ENCODE data around the gene XRN2.

The XRN2 gene

GRCh38 chr20:21371193-21371592, 68.1 kb downstream of the XRN2 start:
- H3K27ac ChIP-seq (ENCODE audit: low read depth, low read length): no peak overlapping the region
- no peaks in the 10 kb centered on the region for H3K9me3 ChIP-seq (ENCODE audit: control insufficient read depth, insufficient read depth, low read length)
- 0 out of 2 replicates have a peak, but pooled peaks cover 6% of the 10 kb centered on the region for H3K4me1 ChIP-seq (ENCODE audit: control insufficient read depth, insufficient read depth, low read length)
- no peak overlapping the region for H3K9ac ChIP-seq (ENCODE audit: low read depth, low read length)
- H3K36me3 ChIP-seq (ENCODE audit: control insufficient read depth, insufficient read depth, low read length): peaks cover 61% of the 10 kb centered on the region
- no peaks in the 10 kb centered on the region for H3K27me3 ChIP-seq (ENCODE audit: control insufficient read depth, insufficient read depth, low read length)
- H3K4me3 ChIP-seq (ENCODE audit: low read depth, low read length): no peak overlapping the region

GRCh38 chr20:21372016-21372415, 68.9 kb downstream of the XRN2 start:
- no peaks in the 10 kb centered on the region for H3K27me3 ChIP-seq (ENCODE audit: control insufficient read depth, insufficient read depth, low read length)
- no peak overlapping the region for H3K27ac ChIP-seq (ENCODE audit: low read depth, low read length)
- H3K36me3 ChIP-seq (ENCODE audit: control insufficient read depth, insufficient read depth, low read length): peaks cover 53% of the 10 kb centered on the region
- no peaks in the 10 kb centered on the region for H3K9me3 ChIP-seq (ENCODE audit: control insufficient read depth, insufficient read depth, low read length)
- no peak overlapping the region for H3K9ac ChIP-seq (ENCODE audit: low read depth, low read length)
- no peak overlapping the region for H3K4me3 ChIP-seq (ENCODE audit: low read depth, low read length)
- H3K4me1 ChIP-seq (ENCODE audit: control insufficient read depth, insufficient read depth, low read length): 0 out of 2 replicates have a peak, but pooled peaks cover 6% of the 10 kb centered on the region

- Histone ChIP-seq H3K9me3 (ENCODE audit: control insufficient read depth, insufficient read depth, low read length) (no peaks in the 10 kb centered on the region), H3K36me3 (ENCODE audit: control insufficient read depth, insufficient read depth, low read length) (peaks cover 42% of the 10 kb centered on the region), H3K4me1 (ENCODE audit: control insufficient read depth, insufficient read depth, low read length) (0 out of 2 replicates have a peak, but pooled peaks cover 6% of the 10 kb centered on the region), H3K4me3 (ENCODE audit: low read depth, low read length) (no peak overlapping the region), H3K27me3 (ENCODE audit: control insufficient read depth, insufficient read depth, low read length) (no peaks in the 10 kb centered on the region), H3K27ac (ENCODE audit: low read depth, low read length) (no peak overlapping the region), H3K9ac (ENCODE audit: low read depth, low read length) (no peak overlapping the region)
Measured at GRCh38 chr20:21373436-21373835, 70.3 kb downstream of the XRN2 start.

GRCh38 chr20:21376626-21377025, 73.5 kb downstream of the XRN2 start:
- Histone ChIP-seq H3K36me3 (ENCODE audit: control insufficient read depth, insufficient read depth, low read length) (peaks cover 32% of the 10 kb centered on the region), H3K27ac (ENCODE audit: low read depth, low read length) (no peak overlapping the region), H3K4me3 (ENCODE audit: low read depth, low read length) (no peak overlapping the region), H3K4me1 (ENCODE audit: control insufficient read depth, insufficient read depth, low read length) (0 out of 2 replicates have a peak, but pooled peaks cover 6% of the 10 kb centered on the region), H3K27me3 (ENCODE audit: control insufficient read depth, insufficient read depth, low read length) (no peaks in the 10 kb centered on the region), H3K9me3 (ENCODE audit: control insufficient read depth, insufficient read depth, low read length) (no peaks in the 10 kb centered on the region), H3K9ac (ENCODE audit: low read depth, low read length) (no peak overlapping the region)

GRCh38 chr20:21377701-21378100, 74.6 kb downstream of the XRN2 start:
- Histone ChIP-seq H3K4me3 (ENCODE audit: low read depth, low read length) (no peak overlapping the region), H3K27me3 (ENCODE audit: control insufficient read depth, insufficient read depth, low read length) (no peaks in the 10 kb centered on the region), H3K27ac (ENCODE audit: low read depth, low read length) (no peak overlapping the region), H3K9me3 (ENCODE audit: control insufficient read depth, insufficient read depth, low read length) (no peaks in the 10 kb centered on the region), H3K4me1 (ENCODE audit: control insufficient read depth, insufficient read depth, low read length) (0 out of 2 replicates have a peak, but pooled peaks cover 6% of the 10 kb centered on the region), H3K36me3 (ENCODE audit: control insufficient read depth, insufficient read depth, low read length) (peaks cover 35% of the 10 kb centered on the region), H3K9ac (ENCODE audit: low read depth, low read length) (no peak overlapping the region)

GRCh38 chr20:21378259-21378658, 75.1 kb downstream of the XRN2 start:
- Histone ChIP-seq H3K9ac (ENCODE audit: low read depth, low read length) (no peak overlapping the region), H3K27ac (ENCODE audit: low read depth, low read length) (no peak overlapping the region), H3K4me1 (ENCODE audit: control insufficient read depth, insufficient read depth, low read length) (0 out of 2 replicates have a peak, but pooled peaks cover 6% of the 10 kb centered on the region), H3K4me3 (ENCODE audit: low read depth, low read length) (no peak overlapping the region), H3K27me3 (ENCODE audit: control insufficient read depth, insufficient read depth, low read length) (no peaks in the 10 kb centered on the region), H3K9me3 (ENCODE audit: control insufficient read depth, insufficient read depth, low read length) (no peaks in the 10 kb centered on the region), H3K36me3 (ENCODE audit: control insufficient read depth, insufficient read depth, low read length) (peaks cover 41% of the 10 kb centered on the region)

GRCh38 chr20:21380711-21381110, 77.6 kb downstream of the XRN2 start:
- no peaks in the 10 kb centered on the region for H3K27me3 ChIP-seq (ENCODE audit: control insufficient read depth, insufficient read depth, low read length)
- H3K9ac ChIP-seq (ENCODE audit: low read depth, low read length): no peak overlapping the region
- peaks cover 60% of the 10 kb centered on the region for H3K36me3 ChIP-seq (ENCODE audit: control insufficient read depth, insufficient read depth, low read length)
- no peaks in the 10 kb centered on the region for H3K9me3 ChIP-seq (ENCODE audit: control insufficient read depth, insufficient read depth, low read length)
- no peak overlapping the region for H3K27ac ChIP-seq (ENCODE audit: low read depth, low read length)
- H3K4me3 ChIP-seq (ENCODE audit: low read depth, low read length): no peak overlapping the region
- no peaks in the 10 kb centered on the region for H3K4me1 ChIP-seq (ENCODE audit: control insufficient read depth, insufficient read depth, low read length)

- H3K9me3 ChIP-seq (ENCODE audit: control insufficient read depth, insufficient read depth, low read length): no peaks in the 10 kb centered on the region
Measured at GRCh38 chr20:21381619-21382018, 78.5 kb downstream of the XRN2 start.

GRCh38 chr20:21384308-21384892, 81.3 kb downstream of the XRN2 start:
- no peak overlapping the region for H3K4me3 ChIP-seq (ENCODE audit: low read depth, low read length)
- no peaks in the 10 kb centered on the region for H3K27me3 ChIP-seq (ENCODE audit: control insufficient read depth, insufficient read depth, low read length)
- H3K4me1 ChIP-seq (ENCODE audit: control insufficient read depth, insufficient read depth, low read length): no peaks in the 10 kb centered on the region
- H3K9me3 ChIP-seq (ENCODE audit: control insufficient read depth, insufficient read depth, low read length): no peaks in the 10 kb centered on the region
- no peak overlapping the region for H3K9ac ChIP-seq (ENCODE audit: low read depth, low read length)
- peaks cover 81% of the 10 kb centered on the region for H3K36me3 ChIP-seq (ENCODE audit: control insufficient read depth, insufficient read depth, low read length)
- H3K27ac ChIP-seq (ENCODE audit: low read depth, low read length): no peak overlapping the region

More at GRCh38 chr20:21381619-21382018, 78.5 kb downstream of the XRN2 start:
- no peaks in the 10 kb centered on the region for H3K4me1 ChIP-seq (ENCODE audit: control insufficient read depth, insufficient read depth, low read length)
- no peak overlapping the region for H3K27ac ChIP-seq (ENCODE audit: low read depth, low read length)
- no peaks in the 10 kb centered on the region for H3K27me3 ChIP-seq (ENCODE audit: control insufficient read depth, insufficient read depth, low read length)
- H3K36me3 ChIP-seq (ENCODE audit: control insufficient read depth, insufficient read depth, low read length): peaks cover 69% of the 10 kb centered on the region
- H3K9ac ChIP-seq (ENCODE audit: low read depth, low read length): no peak overlapping the region
- H3K4me3 ChIP-seq (ENCODE audit: low read depth, low read length): no peak overlapping the region

- H3K9ac ChIP-seq (ENCODE audit: low read depth, low read length): no peak overlapping the region
- no peaks in the 10 kb centered on the region for H3K9me3 ChIP-seq (ENCODE audit: control insufficient read depth, insufficient read depth, low read length)
- peaks cover 73% of the 10 kb centered on the region for H3K36me3 ChIP-seq (ENCODE audit: control insufficient read depth, insufficient read depth, low read length)
- peaks cover 5% of the 10 kb centered on the region; the same call in 1 of the 2 replicates for H3K4me1 ChIP-seq (ENCODE audit: control insufficient read depth, insufficient read depth, low read length)
- H3K4me3 ChIP-seq (ENCODE audit: low read depth, low read length): no peak overlapping the region
- no peak overlapping the region for H3K27ac ChIP-seq (ENCODE audit: low read depth, low read length)
- peaks cover 7% of the 10 kb centered on the region for H3K27me3 ChIP-seq (ENCODE audit: control insufficient read depth, insufficient read depth, low read length)
Measured at GRCh38 chr20:21386111-21386510, 83.0 kb downstream of the XRN2 start.

GRCh38 chr20:21387528-21387927, 84.4 kb downstream of the XRN2 start:
- Histone ChIP-seq H3K4me3 (ENCODE audit: low read depth, low read length) (no peak overlapping the region), H3K4me1 (ENCODE audit: control insufficient read depth, insufficient read depth, low read length) (peaks cover 15% of the 10 kb centered on the region), H3K9ac (ENCODE audit: low read depth, low read length) (no peak overlapping the region), H3K27ac (ENCODE audit: low read depth, low read length) (no peak overlapping the region), H3K27me3 (ENCODE audit: control insufficient read depth, insufficient read depth, low read length) (peaks cover 21% of the 10 kb centered on the region), H3K36me3 (ENCODE audit: control insufficient read depth, insufficient read depth, low read length) (peaks cover 60% of the 10 kb centered on the region), H3K9me3 (ENCODE audit: control insufficient read depth, insufficient read depth, low read length) (no peaks in the 10 kb centered on the region)
